ENCODE data around the gene STAT5B. TPM values are rescaled to one million over a fixed set of nuclear protein-coding genes. Genes with fewer than 3 reads are reported as not detected.
A peak's percentile ranks its signal among the peaks of the same experiment; 100 is the strongest.

STAT5B gene
- total RNA-seq, 1 experiment from 2014 or later = 42.9 TPM

- Histone ChIP-seq H3K23ac (ENCODE audit: insufficient read length, low read depth, low read length) (no peak overlapping the region), H3K56ac (ENCODE audit: insufficient read length, low read depth, low read length) (no peak overlapping the region), H2BK120ac (ENCODE audit: low read depth, low read length, poor library complexity, severe bottlenecking) (no peak overlapping the region), H3K23me2 (ENCODE audit: insufficient read length, low read depth, low read length, poor library complexity, severe bottlenecking) (no peaks in the 10 kb centered on the region), H2BK15ac (ENCODE audit: low read depth, low read length) (no peak overlapping the region), H3K9me3 (ENCODE audit: control insufficient read depth, low read depth, low read length) (no peaks in the 10 kb centered on the region), H3K18ac (ENCODE audit: insufficient read length, low read depth, low read length) (no peak overlapping the region), H3K4ac (ENCODE audit: low read depth, low read length) (no peak overlapping the region), H3K79me2 (ENCODE audit: insufficient read depth, low read length) (no peaks in the 10 kb centered on the region), H2AK5ac (ENCODE audit: insufficient read length, low read length) (no peak overlapping the region), H4K91ac (ENCODE audit: insufficient read length, low read depth, low read length) (no peak overlapping the region), H3T11ph (ENCODE audit: low read length) (no peak overlapping the region), H2BK5ac (ENCODE audit: insufficient read length, low read length) (no peak overlapping the region), H3K4me1 (ENCODE audit: insufficient read depth, low read length) (peaks cover 2% of the 10 kb centered on the region; the same call in 1 of the 2 replicates), H3K14ac (ENCODE audit: insufficient read depth, low read length) (no peak overlapping the region; the same call in 1 of the 2 replicates), H4K20me1 (ENCODE audit: control insufficient read depth, insufficient read depth, insufficient read length) (no peaks in the 10 kb centered on the region), H2AFZ (ENCODE audit: low read length) (no peak overlapping the region), H3K4me2 (ENCODE audit: insufficient read depth, insufficient read length, low read length) (no peak overlapping the region), H4K8ac (replicated peaks; ENCODE audit: insufficient read length, low read depth, low read length) (no peak overlapping the region), H3K27ac (ENCODE audit: insufficient read length, low read depth, low read length) (no peak overlapping the region), H2BK12ac (ENCODE audit: insufficient read length, low read depth, low read length) (no peak overlapping the region), H4K5ac (ENCODE audit: insufficient read length, low read depth, low read length) (no peak overlapping the region), H2BK20ac (ENCODE audit: low read depth, low read length, poor library complexity, severe bottlenecking) (no peak overlapping the region), H3K9ac (ENCODE audit: extremely low read depth, insufficient read length, low read length) (no peak overlapping the region), H3K27me3 (ENCODE audit: insufficient read depth, low read length) (no peaks in the 10 kb centered on the region), H3K79me1 (ENCODE audit: insufficient read depth, low read depth, low read length, poor library complexity, severe bottlenecking) (no peaks in the 10 kb centered on the region)
- peak overlapping the region in 2 of 3 experiments; percentile 74 to 77; a peak in 3 of 7 replicates for H3K27ac Mint-ChIP-seq
- H3K36me3 Mint-ChIP-seq (ENCODE audit: insufficient read depth in 1 of 3, low read depth in 3 of 3) = peaks cover 23 to 51% (median 33%) of the 10 kb centered on the region in 3 experiments
- peaks cover 38% of the 10 kb centered on the region in 2 experiments for H3K4me1 Mint-ChIP-seq
- no CpG with 5 or more reads among the region's 14 CpGs for WGBS (ENCODE audit: extremely low coverage, insufficient read length, low lambda C conversion rate)
- H3K4me3 Mint-ChIP-seq = no peak overlapping the region
- H3K27me3 Mint-ChIP-seq (ENCODE audit: low read depth) = peaks cover 7% of the 10 kb centered on the region
- DNase-seq = no peak
- no peaks in the 10 kb centered on the region for H3K9me3 Mint-ChIP-seq
- no peak for TF ChIP-seq CTCF (conservative IDR thresholded peaks at IDR 0.05)
Observed at GRCh38 chr17:42313773-42314566, 37.8 kb upstream of the STAT5B start.

All from H9 (cell line).